ENCODE data around the gene IER3. TPM values are rescaled to one million over a fixed set of nuclear protein-coding genes. Genes with fewer than 3 reads are reported as not detected.

The IER3 gene
- total RNA-seq, 1 experiment from 2014 or later, result 82.4 TPM

GRCh38 chr6:30760549-30760948, 16.2 kb upstream of the IER3 start:
- TF ChIP-seq ZNF138 (CRISPR knock-in tag; conservative IDR thresholded peaks at IDR 0.05) (no peak), RORB (CRISPR knock-in tag; IDR thresholded peaks at IDR 0.05) (no peak), TEAD1 (CRISPR knock-in tag; IDR thresholded peaks at IDR 0.05) (no peak), USF1 (CRISPR knock-in tag; IDR thresholded peaks at IDR 0.05) (no peak), ZNF425 (CRISPR knock-in tag; conservative IDR thresholded peaks at IDR 0.05) (no peak)

GRCh38 chr6:30759575-30760239, 15.4 kb upstream of the IER3 start:
- ATAC-seq (no peak), DNase-seq (ENCODE audit: low spot score) (no peak)
- peaks cover 36% of the 10 kb centered on the region for H3K4me1 Mint-ChIP-seq
- no peak overlapping the region for H3K27ac Mint-ChIP-seq
- TF ChIP-seq ZMAT4 (CRISPR knock-in tag; IDR thresholded peaks at IDR 0.05) (no peak), PREB (CRISPR knock-in tag; IDR thresholded peaks at IDR 0.05; ENCODE audit: borderline replicate concordance) (0 out of 2 replicates have a peak, but pooled peaks have one; percentile 50)
- ChIA-PET CTCF (interaction anchor here (0.7 kb wide), 1 partner anchor 320 kb away, joined by 3 read pairs; no protein-coding TSS in a partner anchor), POLR2A (no interaction called here)
- no peaks in the 10 kb centered on the region for H3K27me3 Mint-ChIP-seq (ENCODE audit: low read depth)
- H3K4me3 Mint-ChIP-seq, result no peak overlapping the region
- peaks cover 7% of the 10 kb centered on the region; the same call in 1 of the 2 replicates for H3K9me3 Mint-ChIP-seq
- H3K36me3 Mint-ChIP-seq, result peaks cover 4% of the 10 kb centered on the region; the same call in 1 of the 2 replicates

More at GRCh38 chr6:30760549-30760948, 16.2 kb upstream of the IER3 start:
- Mint-ChIP-seq H3K27ac (peak overlapping the region; percentile 26; the same call in 1 of the 2 replicates), H3K36me3 (peaks cover 4% of the 10 kb centered on the region; the same call in 1 of the 2 replicates), H3K27me3 (ENCODE audit: low read depth) (no peaks in the 10 kb centered on the region), H3K4me1 (peaks cover 43% of the 10 kb centered on the region), H3K4me3 (no peak overlapping the region), H3K9me3 (peaks cover 7% of the 10 kb centered on the region; the same call in 1 of the 2 replicates)
- CTCF ChIA-PET, result interaction anchor here (0.7 to 1.3 kb wide), 3 partner anchors 30 to 147 kb away, joined by 3 to 4 read pairs (median 4); partner anchors contain the start of genes GTF2H4 and MDC1
- POLR2A ChIA-PET, result no interaction called here
- DNase-seq (ENCODE audit: low spot score), result no peak
- ATAC-seq, result no peak

GRCh38 chr6:30757261-30757904, 13.0 kb upstream of the IER3 start:
- ATAC-seq (no peak), DNase-seq (ENCODE audit: low spot score) (no peak)
- Mint-ChIP-seq H3K4me1 (peaks cover 18% of the 10 kb centered on the region), H3K9me3 (peaks cover 3% of the 10 kb centered on the region; the same call in 1 of the 2 replicates), H3K36me3 (no peaks in the 10 kb centered on the region), H3K27me3 (ENCODE audit: low read depth) (no peaks in the 10 kb centered on the region), H3K4me3 (no peak overlapping the region), H3K27ac (no peak overlapping the region)
- TF ChIP-seq ZNF425 (CRISPR knock-in tag; conservative IDR thresholded peaks at IDR 0.05) (no peak), ATF2 (CRISPR knock-in tag; IDR thresholded peaks at IDR 0.05; ENCODE audit: borderline replicate concordance, low read depth) (no peak), ESRRA (CRISPR knock-in tag; IDR thresholded peaks at IDR 0.05; ENCODE audit: borderline replicate concordance) (no peak), FOXJ3 (CRISPR knock-in tag; IDR thresholded peaks at IDR 0.05; ENCODE audit: borderline replicate concordance) (no peak), GRHL2 (CRISPR knock-in tag; IDR thresholded peaks at IDR 0.05; ENCODE audit: insufficient replicate concordance, severe bottlenecking) (no peak), SMAD3 (CRISPR knock-in tag; IDR thresholded peaks at IDR 0.05; ENCODE audit: borderline replicate concordance) (no peak), AFF4 (CRISPR knock-in tag; IDR thresholded peaks at IDR 0.05; ENCODE audit: borderline replicate concordance) (no peak)
- ChIA-PET POLR2A (interaction anchor here (0.7 kb wide), 1 partner anchor 982 kb away, joined by 3 read pairs; no protein-coding TSS in a partner anchor), CTCF (interaction anchor here (1.2 kb wide), 1 partner anchor 79 kb away, joined by 3 read pairs; no protein-coding TSS in a partner anchor)

Measured in WTC11 (cell line).